ENCODE data around the gene HMGB4. TPM values are rescaled to one million over a fixed set of nuclear protein-coding genes. Genes with fewer than 3 reads are reported as not detected.

The HMGB4 gene
- polyA plus RNA-seq, 2 of the 4 experiments (the other 2 are of a cell fraction): not detected

DNA sequence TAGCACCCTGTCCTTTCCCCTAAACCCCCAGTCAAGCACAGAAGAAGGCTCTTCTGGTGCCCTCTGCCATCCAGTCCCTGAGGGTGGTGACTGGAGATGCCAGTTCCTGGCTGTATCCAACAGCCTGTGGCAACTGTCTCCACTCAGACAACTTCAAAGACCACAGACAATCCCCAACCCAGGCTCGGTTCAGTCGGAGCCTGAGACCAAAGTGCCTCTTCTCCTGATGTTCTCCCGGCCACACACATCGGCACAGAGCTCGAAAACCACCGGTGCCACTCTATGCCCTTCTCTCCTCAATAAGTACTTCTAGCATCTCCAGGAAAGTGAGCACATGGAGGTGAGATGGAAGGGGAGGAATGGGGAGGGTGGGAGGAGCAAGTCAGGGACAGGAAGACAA is 39.6 kb upstream of the HMGB4 start:
- no peak overlapping the region for H3K27ac ChIP-seq

DNA sequence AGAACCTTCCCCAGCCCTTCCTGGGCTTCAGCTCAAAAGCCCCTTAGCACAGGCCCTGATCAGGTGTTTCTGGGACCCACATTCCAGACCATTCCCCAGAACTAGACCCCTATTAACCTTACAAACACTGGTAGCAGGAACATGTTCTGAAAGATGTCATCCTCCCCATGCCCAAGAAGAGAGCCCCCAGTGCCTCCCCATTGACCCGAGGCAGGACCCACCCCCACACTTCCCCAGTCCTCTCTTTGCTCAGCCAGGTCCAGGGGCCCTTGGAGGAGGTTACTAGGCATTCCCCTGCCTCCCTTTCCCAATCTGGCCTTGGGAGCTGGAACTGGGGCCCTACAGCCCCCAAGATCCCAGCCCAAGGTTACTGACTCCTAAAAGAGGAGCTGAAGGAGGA is 38.9 kb upstream of the HMGB4 start:
- Histone ChIP-seq H3K4me2 (no peak overlapping the region), H3K4me1 (no peaks in the 10 kb centered on the region), H3K9me3 (no peaks in the 10 kb centered on the region), H3K27ac (no peak overlapping the region), H3K4me3 (no peak overlapping the region)
- no peak for ATAC-seq
- no peak for DNase-seq (ENCODE audit: low read depth in 1 of 2, low spot score in 1 of 2)
- TF ChIP-seq TFCP2L1 (CRISPR knock-in tag; IDR thresholded peaks at IDR 0.05): no peak
- TF ChIP-seq KDM1A (IDR thresholded peaks at IDR 0.05; ENCODE audit: low read depth): no peak
- TF ChIP-seq POLR2A (IDR thresholded peaks at IDR 0.05; ENCODE audit: low read length): no peak
- no peak for TF ChIP-seq HOXA7 (CRISPR knock-in tag; IDR thresholded peaks at IDR 0.05)
- TF ChIP-seq CBX8 (IDR thresholded peaks at IDR 0.05): no peak
- no peak for TF ChIP-seq NFE2L2 (conservative IDR thresholded peaks at IDR 0.05; ENCODE audit: low read length)
- TF ChIP-seq HOXB13 (CRISPR knock-in tag; IDR thresholded peaks at IDR 0.05; ENCODE audit: low read depth): no peak
- TF ChIP-seq RFX5 (IDR thresholded peaks at IDR 0.05): no peak
- no peak for TF ChIP-seq RAD21 (conservative IDR thresholded peaks at IDR 0.05 in 1 of 2, IDR thresholded peaks at IDR 0.05 in 1 of 2)
- no peak for TF ChIP-seq BHLHE40 (IDR thresholded peaks at IDR 0.05; ENCODE audit: low read depth, low read length)
- TF ChIP-seq, protein P1, sequence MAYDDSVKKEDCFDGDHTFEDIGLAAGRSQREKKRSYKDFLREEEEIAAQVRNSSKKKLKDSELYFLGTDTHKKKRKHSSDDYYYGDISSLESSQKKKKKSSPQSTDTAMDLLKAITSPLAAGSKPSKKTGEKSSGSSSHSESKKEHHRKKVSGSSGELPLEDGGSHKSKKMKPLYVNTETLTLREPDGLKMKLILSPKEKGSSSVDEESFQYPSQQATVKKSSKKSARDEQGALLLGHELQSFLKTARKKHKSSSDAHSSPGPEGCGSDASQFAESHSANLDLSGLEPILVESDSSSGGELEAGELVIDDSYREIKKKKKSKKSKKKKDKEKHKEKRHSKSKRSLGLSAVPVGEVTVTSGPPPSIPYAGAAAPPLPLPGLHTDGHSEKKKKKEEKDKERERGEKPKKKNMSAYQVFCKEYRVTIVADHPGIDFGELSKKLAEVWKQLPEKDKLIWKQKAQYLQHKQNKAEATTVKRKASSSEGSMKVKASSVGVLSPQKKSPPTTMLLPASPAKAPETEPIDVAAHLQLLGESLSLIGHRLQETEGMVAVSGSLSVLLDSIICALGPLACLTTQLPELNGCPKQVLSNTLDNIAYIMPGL (CRISPR knock-in tag; IDR thresholded peaks at IDR 0.05; ENCODE audit: borderline replicate concordance): no peak
- TF ChIP-seq, protein P2, sequence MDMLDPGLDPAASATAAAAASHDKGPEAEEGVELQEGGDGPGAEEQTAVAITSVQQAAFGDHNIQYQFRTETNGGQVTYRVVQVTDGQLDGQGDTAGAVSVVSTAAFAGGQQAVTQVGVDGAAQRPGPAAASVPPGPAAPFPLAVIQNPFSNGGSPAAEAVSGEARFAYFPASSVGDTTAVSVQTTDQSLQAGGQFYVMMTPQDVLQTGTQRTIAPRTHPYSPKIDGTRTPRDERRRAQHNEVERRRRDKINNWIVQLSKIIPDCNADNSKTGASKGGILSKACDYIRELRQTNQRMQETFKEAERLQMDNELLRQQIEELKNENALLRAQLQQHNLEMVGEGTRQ (IDR thresholded peaks at IDR 0.05): no peak
- TF ChIP-seq SREBF2 (IDR thresholded peaks at IDR 0.05): no peak
- TF ChIP-seq, protein P3, sequence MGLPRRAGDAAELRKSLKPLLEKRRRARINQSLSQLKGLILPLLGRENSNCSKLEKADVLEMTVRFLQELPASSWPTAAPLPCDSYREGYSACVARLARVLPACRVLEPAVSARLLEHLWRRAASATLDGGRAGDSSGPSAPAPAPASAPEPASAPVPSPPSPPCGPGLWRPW (IDR thresholded peaks at IDR 0.05): no peak
- TF ChIP-seq TP53 (CRISPR knock-in tag; IDR thresholded peaks at IDR 0.05): no peak
- no peak for TF ChIP-seq RCOR1 (IDR thresholded peaks at IDR 0.05; ENCODE audit: low read depth, low read length)
- TF ChIP-seq ZC3H11A (IDR thresholded peaks at IDR 0.05): no peak
- TF ChIP-seq, protein P4, sequence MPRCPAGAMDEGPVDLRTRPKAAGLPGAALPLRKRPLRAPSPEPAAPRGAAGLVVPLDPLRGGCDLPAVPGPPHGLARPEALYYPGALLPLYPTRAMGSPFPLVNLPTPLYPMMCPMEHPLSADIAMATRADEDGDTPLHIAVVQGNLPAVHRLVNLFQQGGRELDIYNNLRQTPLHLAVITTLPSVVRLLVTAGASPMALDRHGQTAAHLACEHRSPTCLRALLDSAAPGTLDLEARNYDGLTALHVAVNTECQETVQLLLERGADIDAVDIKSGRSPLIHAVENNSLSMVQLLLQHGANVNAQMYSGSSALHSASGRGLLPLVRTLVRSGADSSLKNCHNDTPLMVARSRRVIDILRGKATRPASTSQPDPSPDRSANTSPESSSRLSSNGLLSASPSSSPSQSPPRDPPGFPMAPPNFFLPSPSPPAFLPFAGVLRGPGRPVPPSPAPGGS (IDR thresholded peaks at IDR 0.05): no peak
- ChIA-PET POLR2A (no interaction called here), CTCF (no interaction called here)
- no CpG with 5 or more reads among the region's 1 CpG for WGBS (ENCODE audit: missing lambda C conversion rate)
- FAIRE-seq: no peak

More for the DNA sequence above, 39.6 kb upstream of the HMGB4 start:
- no peaks in the 10 kb centered on the region for H3K9me3 ChIP-seq
- H3K4me1 ChIP-seq: no peaks in the 10 kb centered on the region
- ATAC-seq (no peak), DNase-seq (ENCODE audit: low read depth in 1 of 2, low spot score in 1 of 2) (no peak), FAIRE-seq (no peak)
- WGBS (ENCODE audit: missing lambda C conversion rate): 0% methylated on average over 6 of the region's 6 CpGs
- H3K4me3 ChIP-seq: no peak overlapping the region
- POLR2A ChIA-PET: no interaction called here
- CTCF ChIA-PET: no interaction called here
- no peak overlapping the region for H3K4me2 ChIP-seq
- TF ChIP-seq PHF8 (IDR thresholded peaks at IDR 0.05; ENCODE audit: borderline replicate concordance, low read depth): no peak
- TF ChIP-seq, protein P3 (IDR thresholded peaks at IDR 0.05): no peak
- TF ChIP-seq, protein P5, sequence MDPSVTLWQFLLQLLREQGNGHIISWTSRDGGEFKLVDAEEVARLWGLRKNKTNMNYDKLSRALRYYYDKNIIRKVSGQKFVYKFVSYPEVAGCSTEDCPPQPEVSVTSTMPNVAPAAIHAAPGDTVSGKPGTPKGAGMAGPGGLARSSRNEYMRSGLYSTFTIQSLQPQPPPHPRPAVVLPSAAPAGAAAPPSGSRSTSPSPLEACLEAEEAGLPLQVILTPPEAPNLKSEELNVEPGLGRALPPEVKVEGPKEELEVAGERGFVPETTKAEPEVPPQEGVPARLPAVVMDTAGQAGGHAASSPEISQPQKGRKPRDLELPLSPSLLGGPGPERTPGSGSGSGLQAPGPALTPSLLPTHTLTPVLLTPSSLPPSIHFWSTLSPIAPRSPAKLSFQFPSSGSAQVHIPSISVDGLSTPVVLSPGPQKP (IDR thresholded peaks at IDR 0.05; ENCODE audit: low read depth, low read length): no peak

Data from A549 (cell line).